GM12892 (cell line): ENCODE data around the gene RAD1.

Experiments
- POLR2A ChIP-seq: IDR thresholded peaks from 2 replicates; pipeline ENCODE4 v1.6.1; 2011; ENCODE audit warnings: low read depth, low read length, control low read depth
- POLR2AphosphoS5 ChIP-seq: IDR thresholded peaks from 2 replicates; pipeline ENCODE4 v1.6.1; 2011; ENCODE audit warnings: low read depth, low read length, control low read depth
- TAF1 ChIP-seq: IDR thresholded peaks from 2 replicates; pipeline ENCODE4 v1.6.1; 2011; ENCODE audit warnings: low read depth, mild to moderate bottlenecking, control low read depth, low read length, borderline replicate concordance

DNA sequence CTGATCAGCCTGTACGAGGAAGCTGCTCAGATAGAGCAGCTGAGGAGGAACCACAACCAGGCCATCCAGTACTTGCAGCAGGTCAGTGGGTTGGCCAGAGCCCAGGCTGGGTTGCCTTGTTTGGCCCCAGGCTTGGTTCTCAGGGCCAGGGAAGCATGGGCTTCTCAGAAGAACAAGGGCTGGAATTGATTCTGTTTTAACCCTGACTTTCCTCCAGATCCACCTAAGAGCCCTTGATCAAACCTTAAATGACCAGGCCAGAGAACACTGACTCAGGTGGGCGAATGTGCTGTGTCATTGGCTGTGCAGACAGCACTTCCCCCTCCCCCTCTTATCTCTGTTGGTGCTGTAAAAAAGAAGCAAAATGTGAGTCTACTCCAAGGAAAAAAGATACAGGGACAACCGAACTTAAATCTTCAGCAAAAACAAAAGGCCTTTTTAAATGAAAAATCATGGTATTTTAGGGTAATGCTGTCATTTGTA is 48.3 kb downstream of the RAD1 start:
- TF ChIP-seq POLR2AphosphoS5 (no peak), TAF1 (no peak), POLR2A (no peak)
